HG02852 (cell line): Measurements from ENCODE around the gene DSC2.
"Not testable (repeated sequence)": the region's sequence is repeated elsewhere in the genome, so short reads cannot be mapped to it uniquely, and the experiment has no call there.

ENCODE experiments used
- ATAC-seq: cut with Tn5 transposase; IDR thresholded peaks from one replicate; pipeline ENCODE4 v1.9.1; 2021; ENCODE audit warnings: mild to moderate bottlenecking, moderate library complexity; ENCODE audit not compliant: unreplicated experiment

The DSC2 gene

DNA sequence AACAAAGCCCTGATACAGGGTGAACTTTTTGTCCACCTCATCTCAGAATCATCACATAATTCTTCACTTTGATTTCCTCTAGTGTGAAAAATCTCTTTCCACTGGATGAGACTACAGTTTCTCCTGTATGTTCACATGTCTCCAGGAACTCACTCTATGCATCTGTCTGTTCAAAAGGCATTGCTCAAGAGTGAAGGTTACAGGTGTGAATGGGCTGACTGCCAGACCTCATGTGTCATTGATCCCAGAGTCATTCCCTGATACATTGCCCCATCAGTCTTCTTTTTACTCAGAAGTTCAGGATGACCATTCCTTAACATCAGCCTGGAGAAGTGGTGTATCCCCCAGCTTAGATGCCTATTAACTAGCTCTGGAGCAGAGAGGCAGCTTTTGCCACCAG is 55.3 kb downstream of the DSC2 start:
- ATAC-seq: no peak

DNA sequence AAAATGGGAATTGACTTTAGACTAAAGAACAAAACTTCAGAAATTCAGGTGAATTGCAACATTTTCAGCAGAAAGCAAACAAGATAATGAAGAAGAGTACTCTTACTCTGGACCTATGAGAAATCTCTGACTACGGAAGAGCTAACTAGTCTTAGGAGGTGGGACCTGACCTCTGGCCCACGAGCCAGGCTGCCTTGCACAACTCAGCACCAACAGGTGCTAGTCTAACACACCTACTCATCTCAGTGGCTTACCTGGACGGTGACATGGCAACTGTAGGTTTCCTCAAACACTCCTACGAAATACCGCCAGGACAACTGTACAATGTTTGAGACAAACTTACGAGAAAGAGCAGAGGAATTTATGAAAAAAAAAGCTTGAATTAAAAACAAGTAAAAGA is 56.6 kb downstream of the DSC2 start:
- no peak for ATAC-seq

DNA sequence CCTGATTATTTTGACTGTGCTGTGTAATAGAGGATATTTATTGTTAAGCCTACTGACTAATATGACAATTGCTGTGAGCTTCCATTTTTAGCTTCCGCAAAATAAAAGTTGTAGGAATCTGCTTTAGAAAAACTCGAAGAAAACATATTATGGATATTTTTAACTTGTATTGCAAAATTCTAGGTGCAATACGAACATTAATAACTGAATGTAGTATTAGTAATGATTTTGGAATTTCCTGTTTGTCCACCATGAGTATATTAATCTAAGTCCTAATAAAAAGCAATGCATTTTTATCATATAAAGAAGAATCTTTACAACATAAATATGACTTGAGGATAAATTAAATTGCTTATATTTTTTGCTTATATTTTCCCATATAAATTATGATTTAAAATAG is 57.3 kb downstream of the DSC2 start:
- no peak for ATAC-seq

DNA sequence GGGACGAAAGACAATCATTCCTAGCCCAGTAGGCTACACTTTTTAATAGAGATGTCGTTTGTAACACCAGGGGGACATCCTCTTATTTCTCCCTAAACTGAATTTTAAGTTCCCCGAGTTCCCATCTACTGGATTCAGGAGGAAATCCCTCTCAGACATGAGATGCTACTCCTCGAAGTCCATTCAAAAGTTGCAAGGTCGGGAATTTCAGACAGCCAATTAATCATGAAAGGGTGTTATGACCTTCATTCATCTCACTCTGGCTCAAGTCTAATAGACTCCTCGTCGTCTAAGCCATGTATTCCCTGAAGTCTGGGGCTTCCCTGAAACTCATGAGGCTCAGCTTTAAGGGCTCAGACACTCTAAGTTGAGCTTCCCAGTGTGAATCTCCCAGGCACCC is 58.5 kb downstream of the DSC2 start:
- no peak for ATAC-seq

DNA sequence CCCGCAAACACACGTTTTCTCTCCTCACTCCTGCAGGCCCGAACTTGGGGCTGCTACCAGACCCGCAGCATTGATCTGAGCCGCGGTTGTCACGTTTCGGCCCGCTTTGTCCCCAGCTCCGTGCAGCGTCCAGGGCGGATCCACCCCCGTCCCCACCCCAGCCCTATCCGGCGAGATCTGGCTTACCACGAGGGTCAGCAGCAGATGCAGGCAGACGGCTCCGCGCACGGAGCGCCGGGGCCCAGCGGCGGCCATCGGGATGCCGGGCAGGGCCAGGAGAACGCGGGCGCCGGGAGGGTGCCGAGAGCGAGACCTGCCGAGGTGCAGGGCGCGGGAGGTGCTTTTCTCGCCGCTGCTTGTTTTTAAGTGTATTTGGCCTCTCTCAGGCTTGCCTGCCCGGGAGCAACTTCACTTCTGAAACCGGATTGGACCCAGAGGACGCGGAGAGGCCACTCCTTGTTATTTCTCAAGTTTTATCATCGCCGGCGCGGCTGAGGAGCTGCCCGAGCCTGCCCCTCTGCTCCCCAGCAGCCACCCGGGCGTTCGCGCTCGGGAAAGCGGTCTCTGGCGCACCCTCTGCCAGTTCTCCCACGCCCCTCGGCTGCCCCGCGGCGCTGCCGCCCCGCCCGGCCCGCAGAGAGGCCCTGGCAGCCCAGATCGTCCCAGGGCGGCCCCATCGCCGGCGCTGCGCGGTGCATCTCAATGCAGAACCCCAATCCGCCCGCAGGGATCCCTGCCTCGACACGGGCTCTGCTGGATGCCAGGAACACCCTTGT is 59.6 kb downstream of the DSC2 start, which contains the start of gene DSC3:
Gene DSC3, minus strand, starts transcription at position 337 of the 776 bp plus-strand sequence. Its CDS starts 82 bp downstream, at position 255.
- ATAC-seq: no peak

DNA sequence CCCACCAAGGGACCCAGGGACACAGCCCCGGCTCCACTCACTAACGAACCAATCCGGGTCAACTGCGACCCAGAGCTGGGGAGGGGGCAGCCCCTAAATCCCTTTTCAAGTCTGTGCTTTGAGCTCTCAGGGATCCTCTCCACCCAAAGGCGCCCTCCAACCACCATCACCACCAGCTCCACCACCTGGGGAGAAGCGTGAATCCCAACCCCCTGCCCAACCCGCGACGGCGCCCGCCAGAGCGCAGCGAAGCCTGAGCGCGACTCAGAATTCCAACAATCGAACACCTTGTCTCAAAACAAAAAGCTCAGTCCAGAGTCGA is 60.2 kb downstream of the DSC2 start:
- no peak for ATAC-seq

DNA sequence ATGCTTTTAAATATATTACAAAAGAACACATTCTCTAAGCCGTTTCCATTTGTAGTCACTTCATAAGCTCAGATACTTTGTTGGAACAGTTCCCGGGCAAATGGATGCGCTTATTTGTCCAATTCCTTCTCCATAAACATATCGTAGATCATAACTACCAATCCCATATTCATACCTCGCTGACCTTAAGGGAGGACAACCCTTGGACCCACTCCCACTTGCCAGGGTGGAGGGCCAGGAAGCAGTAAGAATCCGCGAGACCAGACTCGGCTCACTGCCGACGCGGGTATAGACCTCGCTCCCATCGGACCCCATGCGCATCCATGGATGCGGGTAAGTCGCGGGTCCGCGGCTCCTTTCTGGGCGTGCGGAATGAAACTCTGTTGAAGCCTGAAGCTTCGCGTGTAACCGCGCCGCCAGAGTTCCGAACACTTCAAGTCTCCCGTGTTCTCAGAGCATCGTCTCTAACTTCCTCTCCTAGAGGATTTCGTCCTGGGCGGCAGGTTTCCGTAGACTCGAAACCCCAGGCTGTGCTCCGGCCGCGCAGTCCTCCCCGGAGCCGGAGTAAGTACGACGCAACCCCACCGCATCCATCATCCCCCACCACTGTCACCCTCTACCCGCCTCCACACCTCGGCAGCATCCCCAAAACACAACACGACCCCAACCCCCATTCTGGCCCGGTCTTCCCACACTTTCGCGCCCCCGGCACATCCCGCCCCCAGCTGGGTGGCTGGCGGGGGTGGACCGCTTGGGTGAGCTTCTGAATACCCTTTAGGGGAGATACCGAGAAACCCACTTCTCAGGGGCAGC is 60.7 kb downstream of the DSC2 start:
- ATAC-seq: no peak

DNA sequence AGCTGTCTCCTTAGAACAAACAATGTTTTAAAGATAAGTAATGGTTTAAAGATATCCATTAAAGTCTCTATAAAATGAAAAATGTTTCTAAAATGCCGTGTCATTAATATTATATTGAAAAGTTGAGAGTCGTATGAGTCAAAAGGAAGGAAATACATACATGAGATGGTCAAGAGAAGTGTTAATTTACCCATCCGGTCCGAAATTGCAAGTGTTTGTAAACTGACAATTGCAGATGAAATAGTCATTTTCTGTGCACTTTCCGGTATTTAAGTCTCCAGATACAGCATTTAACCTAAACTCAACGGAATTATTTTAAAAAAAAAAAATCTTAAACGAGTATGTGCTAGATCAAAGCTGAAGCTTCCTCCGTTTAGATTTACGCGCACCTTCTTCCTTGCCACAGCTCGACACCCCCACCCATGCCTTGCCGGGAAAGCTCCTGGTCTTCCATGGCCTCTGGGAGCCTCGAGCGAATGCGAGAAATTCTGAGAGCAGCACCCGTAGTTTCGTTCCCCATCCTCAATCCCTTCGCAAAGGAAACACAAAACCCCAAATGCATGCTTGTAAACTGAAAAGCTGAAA is 61.4 kb downstream of the DSC2 start:
- ATAC-seq: no peak

DNA sequence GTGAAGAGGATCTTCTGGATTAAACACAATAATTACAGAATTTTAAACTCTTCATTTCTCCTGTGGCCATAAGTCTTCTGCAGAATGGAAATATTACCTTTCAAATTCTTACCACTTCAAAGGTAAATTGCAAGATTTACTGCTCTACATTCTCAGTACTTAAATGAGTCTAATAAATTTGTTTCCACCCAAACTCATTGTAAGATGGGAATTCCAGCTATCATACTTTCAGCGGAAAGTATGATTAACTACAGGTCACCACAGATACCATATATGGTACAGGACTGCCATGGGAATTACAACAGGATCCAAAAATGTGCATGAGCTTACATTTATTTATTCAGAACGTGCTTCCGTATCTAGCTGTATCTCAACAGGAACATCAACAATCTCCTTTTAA is 62.8 kb downstream of the DSC2 start:
- ATAC-seq: no peak

DNA sequence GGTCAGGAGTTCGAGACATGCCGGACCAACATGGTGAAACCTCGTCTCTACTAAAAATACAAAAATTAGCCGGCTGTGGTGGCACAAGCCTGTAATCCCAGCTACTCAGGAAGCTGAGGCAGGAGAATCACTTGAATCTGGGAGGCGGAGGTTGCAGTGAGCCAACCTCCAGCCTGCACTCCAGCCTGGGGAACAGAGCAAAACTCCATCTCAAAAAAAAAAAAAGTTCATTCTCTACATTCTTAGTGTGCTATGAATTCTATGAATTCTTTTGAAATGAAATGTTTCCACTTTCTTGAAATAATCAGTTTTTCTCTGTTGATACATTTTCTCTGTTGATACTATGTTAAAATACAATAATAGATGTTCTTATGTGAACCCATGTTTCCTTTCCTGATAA is 64.5 kb downstream of the DSC2 start:
- ATAC-seq: not testable (repeated sequence)

DNA sequence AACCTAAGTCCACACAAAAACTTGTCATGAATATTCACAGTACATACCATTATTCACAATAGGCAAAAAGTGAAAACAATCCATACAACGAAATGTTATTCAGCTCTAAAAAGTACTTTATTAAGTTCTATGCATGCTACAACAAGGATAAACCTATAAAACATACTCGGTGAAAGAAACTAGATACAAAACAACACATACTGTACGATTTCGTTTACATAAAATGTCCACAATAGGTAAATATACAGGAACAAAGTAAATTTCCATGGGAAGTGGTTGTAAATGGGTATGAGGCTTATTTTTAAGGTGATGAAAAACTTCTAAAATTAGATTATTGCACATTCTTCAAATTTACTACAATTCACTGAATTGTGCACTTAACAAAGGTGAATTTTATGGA is 67.7 kb downstream of the DSC2 start:
- no peak for ATAC-seq

DNA sequence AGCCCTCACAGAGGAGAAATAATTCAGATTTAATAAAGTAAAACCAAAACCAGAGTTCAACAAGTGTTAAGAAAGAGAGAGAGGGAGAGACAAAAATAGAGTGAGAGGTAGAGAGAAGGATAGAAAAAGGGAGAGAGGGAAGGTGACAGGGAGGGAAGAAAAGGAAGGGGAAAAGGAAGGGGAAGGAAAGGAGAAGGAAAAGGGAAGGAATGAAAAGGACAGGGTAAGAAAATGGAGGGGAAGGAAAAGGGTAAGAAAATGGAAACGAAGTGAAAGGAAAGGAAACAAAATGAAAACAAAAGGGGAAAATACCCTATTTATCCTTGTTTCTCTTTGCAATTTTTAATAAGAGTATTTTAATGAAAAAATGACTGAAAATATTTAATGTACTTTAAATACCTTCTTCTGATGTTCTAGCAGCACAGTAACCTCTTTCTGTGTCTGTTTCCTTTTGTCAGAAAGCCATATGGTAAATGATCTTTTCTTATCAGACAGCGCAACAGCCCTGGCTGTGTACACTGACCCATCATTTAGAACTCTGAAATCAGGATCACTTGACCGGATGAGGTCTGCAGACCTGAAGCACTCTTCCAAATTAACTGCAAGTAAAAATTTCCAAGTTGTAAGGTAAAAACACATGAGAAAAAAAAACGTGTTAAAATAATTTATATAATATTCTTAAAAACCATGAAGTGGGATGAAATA is 71.5 kb downstream of the DSC2 start:
- ATAC-seq: no peak

DNA sequence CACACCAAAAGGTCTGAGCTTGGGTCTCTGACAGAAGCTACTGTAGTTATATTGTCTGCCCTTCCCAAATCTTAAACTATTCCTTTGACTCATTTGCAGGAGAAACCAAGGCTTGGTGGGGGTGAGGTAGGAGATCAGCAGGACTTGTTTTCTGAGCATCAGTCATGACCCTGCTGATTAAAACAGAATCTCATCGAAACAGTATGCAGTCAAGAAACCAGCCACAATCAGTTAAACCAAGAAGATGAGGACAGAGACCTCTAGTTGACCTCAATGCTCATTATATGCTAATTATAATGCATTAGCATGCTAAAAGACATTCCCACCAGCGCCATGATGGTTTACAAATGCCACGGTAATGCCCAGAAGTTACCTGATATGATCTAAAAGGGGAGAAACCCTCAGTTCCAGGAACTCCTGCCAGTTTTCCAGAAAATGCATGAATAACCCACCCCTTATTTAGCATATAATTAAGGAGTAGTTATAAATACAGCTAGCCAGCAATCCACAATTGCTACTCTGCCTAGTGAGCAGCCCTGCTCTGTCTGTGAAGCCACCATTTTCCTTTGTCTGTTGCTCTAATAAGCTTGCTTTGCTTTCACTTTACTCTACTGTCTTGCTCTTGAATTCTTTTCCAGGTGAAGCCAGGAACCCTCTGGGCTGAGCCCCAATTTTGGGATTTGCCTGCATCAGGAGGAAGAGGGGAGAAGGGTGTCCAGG is 86.3 kb downstream of the DSC2 start:
- no peak for ATAC-seq

DNA sequence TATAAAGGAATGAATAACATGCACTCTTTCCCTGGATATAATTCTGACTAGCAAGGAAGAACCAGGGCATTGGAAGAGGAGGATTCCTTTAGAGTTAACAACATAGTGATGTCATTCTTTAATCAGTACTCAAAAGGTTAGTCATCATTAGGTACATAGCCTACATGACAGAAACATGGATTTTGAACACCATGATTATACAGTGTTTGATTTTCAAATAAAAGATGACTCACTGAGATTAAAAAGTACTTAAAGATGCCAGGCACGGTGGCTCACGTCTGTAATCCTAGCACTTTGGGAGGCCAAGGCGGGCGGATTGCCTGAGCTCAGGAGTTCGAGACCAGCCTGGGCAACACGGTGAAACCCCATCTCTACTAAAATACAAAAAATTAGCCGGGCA is 90.8 kb downstream of the DSC2 start:
- ATAC-seq: not testable (repeated sequence)

DNA sequence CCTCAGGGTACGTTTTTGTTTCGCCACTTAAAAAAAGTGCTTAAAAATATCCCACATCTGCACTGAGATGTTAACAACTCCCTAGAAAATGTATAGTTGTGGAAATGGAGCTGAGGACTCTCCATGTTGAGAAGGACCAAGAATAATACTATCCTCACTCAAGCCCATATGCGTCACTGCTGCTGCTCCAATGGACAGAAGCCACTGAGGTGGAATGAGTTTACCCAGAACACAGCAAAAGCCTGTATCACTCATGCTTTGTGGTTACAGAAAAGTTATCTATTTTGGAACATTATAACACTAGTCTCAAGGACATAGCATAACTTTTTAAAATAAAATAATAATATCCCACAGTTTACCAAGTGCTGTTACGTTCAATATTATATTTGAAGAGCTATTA is 91.6 kb downstream of the DSC2 start:
- no peak for ATAC-seq
